Progenitor cell of endocrine pancreas (in vitro differentiated cells): ENCODE measurements around the gene GNG12. TPM values are rescaled to one million over a fixed set of nuclear protein-coding genes. Genes with fewer than 3 reads are reported as not detected.
A peak's percentile ranks its signal among the peaks of the same experiment; 100 is the strongest.

Experiments used
- DNase-seq: peaks from one replicate; pipeline ENCODE4 v3.0.0; 2021; ENCODE audit warnings: low spot score; ENCODE audit not compliant: unreplicated experiment
- H3K27ac Mint-ChIP-seq: 2 replicates; pipeline ENCODE4 v1.8.0; 2021; ENCODE audit warnings: mild to moderate bottlenecking, moderate library complexity, mixed read lengths
- H3K27me3 Mint-ChIP-seq: 2 replicates; pipeline ENCODE4 v1.8.0; 2021; ENCODE audit warnings: mixed read lengths
- H3K36me3 Mint-ChIP-seq: 2 replicates; pipeline ENCODE4 v1.8.0; 2022; ENCODE audit warnings: mixed read lengths; ENCODE audit not compliant: insufficient read depth
- H3K4me1 Mint-ChIP-seq: 2 replicates; pipeline ENCODE4 v1.8.0; 2021; ENCODE audit warnings: low read depth, mixed read lengths
- H3K4me3 Mint-ChIP-seq: 2 replicates; pipeline ENCODE4 v1.8.0; 2021; ENCODE audit warnings: low read depth, mild to moderate bottlenecking, moderate library complexity, mixed read lengths
- H3K9me3 Mint-ChIP-seq: 2 replicates; pipeline ENCODE4 v1.8.0; 2021; ENCODE audit warnings: low read depth, mixed read lengths
- CTCF ChIP-seq: fragments of 200-600 bp; sonication (generic); IDR thresholded peaks from one replicate; pipeline ENCODE4 v1.5.0; 2021; ENCODE audit warnings: antibody characterized with exemption, mild to moderate bottlenecking; ENCODE audit not compliant: unreplicated experiment
- total RNA-seq: library from RNA; stranded (reverse); gene quantifications from 2 replicates; pipeline ENCODE4 v1.2.1, GENCODE V29; 2021

Gene GNG12
- total RNA-seq, 1 donor from 2014 or later: 8.9 TPM

GRCh38 chr1:67851800-67852199 is 18.5 kb upstream of the GNG12 start:
- no peak for DNase-seq
- no peak overlapping the region for H3K27ac Mint-ChIP-seq
- H3K4me3 Mint-ChIP-seq: no peak overlapping the region
- no peak for TF ChIP-seq CTCF
- no peaks in the 10 kb centered on the region for H3K4me1 Mint-ChIP-seq
- no peaks in the 10 kb centered on the region for H3K9me3 Mint-ChIP-seq
- no peaks in the 10 kb centered on the region for H3K36me3 Mint-ChIP-seq
- H3K27me3 Mint-ChIP-seq: peaks cover 6% of the 10 kb centered on the region

- Mint-ChIP-seq H3K27me3 (peaks cover 6% of the 10 kb centered on the region), H3K4me3 (no peak overlapping the region), H3K4me1 (no peaks in the 10 kb centered on the region), H3K27ac (no peak overlapping the region), H3K36me3 (no peaks in the 10 kb centered on the region), H3K9me3 (no peaks in the 10 kb centered on the region)
- TF ChIP-seq CTCF: no peak
- no peak for DNase-seq
Observed at GRCh38 chr1:67850611-67851075, 17.4 kb upstream of the GNG12 start.

- TF ChIP-seq CTCF: peak; percentile 71
- Mint-ChIP-seq H3K36me3 (no peaks in the 10 kb centered on the region), H3K9me3 (no peaks in the 10 kb centered on the region), H3K4me3 (no peak overlapping the region), H3K27ac (no peak overlapping the region), H3K4me1 (no peaks in the 10 kb centered on the region), H3K27me3 (peaks cover 6% of the 10 kb centered on the region)
- no peak for DNase-seq
Observed at GRCh38 chr1:67850151-67850551, 16.9 kb upstream of the GNG12 start.

GRCh38 chr1:67847466-67847865 is 14.2 kb upstream of the GNG12 start:
- Mint-ChIP-seq H3K36me3 (no peaks in the 10 kb centered on the region), H3K4me3 (no peak overlapping the region), H3K9me3 (no peaks in the 10 kb centered on the region), H3K27ac (no peak overlapping the region), H3K27me3 (peaks cover 6% of the 10 kb centered on the region), H3K4me1 (no peaks in the 10 kb centered on the region)
- DNase-seq: no peak
- no peak for TF ChIP-seq CTCF

GRCh38 chr1:67846538-67846937 is 13.3 kb upstream of the GNG12 start:
- no peak for DNase-seq
- H3K9me3 Mint-ChIP-seq: no peaks in the 10 kb centered on the region
- H3K27me3 Mint-ChIP-seq: peaks cover 4% of the 10 kb centered on the region
- no peaks in the 10 kb centered on the region for H3K4me1 Mint-ChIP-seq
- no peak for TF ChIP-seq CTCF
- no peak overlapping the region for H3K4me3 Mint-ChIP-seq
- H3K36me3 Mint-ChIP-seq: no peaks in the 10 kb centered on the region
- no peak overlapping the region for H3K27ac Mint-ChIP-seq
